Left ventricle myocardium inferior (tissue), 1 donor: ENCODE measurements around the gene IDH3A. TPM values are rescaled to one million over a fixed set of nuclear protein-coding genes. Genes with fewer than 3 reads are reported as not detected.

Experiments used
- DNase-seq: peaks from one replicate; pipeline ENCODE4 v3.0.0-alpha.2; 2020
- H3K27ac ChIP-seq: fragments of 200-600 bp; replicated peaks from 2 replicates; pipeline ENCODE4 v1.8.0; 2021
- H3K27me3 ChIP-seq: fragments of 200-600 bp; 2 replicates; pipeline ENCODE4 v1.8.0; 2021; ENCODE audit warnings: low read depth
- H3K36me3 ChIP-seq: fragments of 200-600 bp; 2 replicates; pipeline ENCODE4 v1.8.0; 2021
- H3K4me1 ChIP-seq: fragments of 200-600 bp; 2 replicates; pipeline ENCODE4 v1.8.0; 2021
- H3K4me3 ChIP-seq: fragments of 200-600 bp; 2 replicates; pipeline ENCODE4 v1.8.0; 2021; ENCODE audit warnings: mild to moderate bottlenecking, moderate library complexity
- H3K9me3 ChIP-seq: fragments of 200-600 bp; replicated peaks from 2 replicates; pipeline ENCODE4 v1.8.0; 2021
- CTCF ChIP-seq: fragments of 200-600 bp; IDR thresholded peaks from 2 replicates; pipeline ENCODE4 v1.8.0; 2021; ENCODE audit warnings: antibody characterized with exemption, mild to moderate bottlenecking, borderline replicate concordance
- intact Hi-C: fragments of 100-400 bp; cut with micrococcal nuclease; formaldehyde crosslinking; loops from one replicate; pipeline ENCODE4 v1.11.0; 2022
- total RNA-seq: library from RNA; stranded (reverse); fragmentation: NEBNext Ultra II Directional; extraction: Animal tissue kit (Norgen Biotek cat#: 25700); gene quantifications from one replicate; pipeline ENCODE4 v1.2.1, GENCODE V29; 2021
- donor health status: DM: no; HTN: yes; CAD: no; lungs with severe emphysema.

IDH3A gene
- total RNA-seq, 1 donor from 2014 or later: 465 TPM

GRCh38 chr15:78216276-78217104 is 67.3 kb downstream of the IDH3A start:
- peak; percentile 79 for DNase-seq
- no peaks in the 10 kb centered on the region for H3K9me3 ChIP-seq
- H3K36me3 ChIP-seq: no peaks in the 10 kb centered on the region
- H3K27me3 ChIP-seq: peaks cover 4% of the 10 kb centered on the region
- peaks cover 75% of the 10 kb centered on the region for H3K4me1 ChIP-seq
- intact Hi-C loops: no loop called here
- H3K4me3 ChIP-seq: no peak overlapping the region
- H3K27ac ChIP-seq: peak overlapping the region; percentile 85
- TF ChIP-seq CTCF: no peak

GRCh38 chr15:78220713-78221112 is 71.6 kb downstream of the IDH3A start:
- peaks cover 2% of the 10 kb centered on the region for H3K36me3 ChIP-seq
- H3K4me3 ChIP-seq: no peak overlapping the region
- H3K9me3 ChIP-seq: peaks cover 7% of the 10 kb centered on the region
- no peaks in the 10 kb centered on the region for H3K27me3 ChIP-seq
- H3K27ac ChIP-seq: peak overlapping the region; percentile 85
- no peak for TF ChIP-seq CTCF
- intact Hi-C loops: no loop called here
- peaks cover 66% of the 10 kb centered on the region for H3K4me1 ChIP-seq
- DNase-seq: no peak

Other genes starting within 250 kb of the IDH3A start
- 11.7 TPM for gene TBC1D2B, start 71.7 kb upstream of the IDH3A start, total RNA-seq
- not detected for gene SH2D7, start 56.8 kb upstream of the IDH3A start, total RNA-seq
- gene CIB2, start 17.9 kb upstream of the IDH3A start, total RNA-seq: 26.1 TPM
- 0.25 TPM for gene ACSBG1, start 85.2 kb downstream of the IDH3A start, total RNA-seq
- 115 TPM for gene DNAJA4, start 115.2 kb downstream of the IDH3A start, total RNA-seq
- 24.6 TPM for gene SKIC8, start 150.2 kb downstream of the IDH3A start, total RNA-seq
- not detected for gene CRABP1, start 191.0 kb downstream of the IDH3A start, total RNA-seq